GM19395 (cell line): ENCODE data around the gene RCVRN.

Experiments used
- ATAC-seq: cut with Tn5 transposase; IDR thresholded peaks from one replicate; pipeline ENCODE4 v1.9.1; 2021; ENCODE audit warnings: mild to moderate bottlenecking, moderate library complexity; ENCODE audit not compliant: unreplicated experiment

Gene RCVRN

DNA sequence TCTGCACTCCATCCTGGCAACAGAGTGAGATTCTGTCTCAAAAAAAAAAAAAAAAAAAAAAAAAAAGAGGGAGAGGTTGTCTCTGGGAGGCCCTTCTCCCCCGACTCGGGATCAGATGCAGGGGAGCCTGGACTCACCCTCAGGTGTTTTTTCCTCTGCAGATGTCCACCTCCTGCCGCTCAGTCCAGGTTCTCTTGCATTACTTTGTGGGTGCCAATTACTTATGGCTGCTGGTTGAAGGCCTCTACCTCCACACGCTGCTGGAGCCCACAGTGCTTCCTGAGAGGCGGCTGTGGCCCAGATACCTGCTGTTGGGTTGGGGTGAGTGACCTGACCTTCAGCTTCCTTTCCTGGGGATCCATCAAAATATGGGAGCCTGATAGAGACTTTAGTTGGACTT lies 45.3 kb downstream of the RCVRN start:
- no peak for ATAC-seq

DNA sequence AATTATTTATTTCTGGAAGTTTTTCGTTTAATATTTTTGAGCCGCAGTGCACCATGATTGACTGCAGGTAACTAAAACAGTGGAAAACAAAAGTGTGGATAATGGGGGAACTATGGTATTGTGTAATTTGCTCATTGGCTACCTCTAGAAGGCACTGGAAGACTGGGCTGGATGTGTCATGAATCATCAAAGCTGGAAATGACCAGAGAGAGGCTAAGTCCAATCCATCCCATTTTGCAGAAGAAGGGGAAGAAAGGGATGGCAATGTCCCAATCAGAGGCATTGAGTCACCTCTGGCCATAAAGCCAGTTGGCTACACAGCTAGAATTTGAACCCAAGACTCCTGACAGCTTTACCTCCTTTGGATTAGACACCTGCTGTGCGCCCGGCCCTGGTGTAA lies 50.0 kb downstream of the RCVRN start:
- ATAC-seq = no peak

DNA sequence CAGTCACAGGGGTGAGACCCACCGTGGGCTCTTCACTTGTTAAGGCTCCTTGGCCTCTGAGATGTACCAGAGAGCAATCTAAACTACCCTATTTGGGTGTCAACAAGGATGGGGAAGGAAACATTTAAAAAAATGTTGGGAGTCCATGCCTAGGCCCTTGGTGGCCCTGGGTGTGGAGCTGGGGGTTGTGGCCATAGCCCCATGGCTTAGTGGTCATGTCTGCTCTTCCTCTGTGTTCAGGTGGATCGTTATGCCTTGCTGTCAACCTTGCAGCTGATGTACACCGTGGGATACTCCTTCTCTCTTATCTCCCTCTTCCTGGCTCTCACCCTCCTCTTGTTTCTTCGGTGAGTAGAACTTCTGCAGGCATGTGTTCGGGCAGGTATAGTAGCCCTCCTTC lies 50.8 kb downstream of the RCVRN start:
- ATAC-seq = no peak

DNA sequence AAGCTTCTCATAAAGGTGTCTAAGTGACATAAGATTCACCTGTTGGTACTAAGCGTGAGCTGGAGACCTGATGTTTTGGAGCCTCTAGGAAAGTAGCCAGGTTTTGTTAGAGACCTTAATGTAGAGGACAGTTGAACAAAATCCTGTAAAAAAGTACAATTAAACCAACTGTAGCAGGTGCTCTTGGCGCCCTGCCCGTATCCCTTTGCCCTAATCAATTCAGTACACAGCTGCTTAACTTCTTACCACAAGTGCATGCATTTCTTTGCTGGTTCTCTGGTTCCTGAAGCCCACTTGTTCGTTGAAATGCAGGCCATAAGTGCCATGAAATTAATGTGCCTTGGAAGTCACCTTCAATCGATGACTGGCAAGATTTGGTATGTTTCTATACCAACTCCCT lies 54.9 kb downstream of the RCVRN start:
- ATAC-seq = no peak
